Hepatocyte (in vitro differentiated cells): ENCODE results near the gene GASK1A.

Experiments used
- CTCF ChIP-seq: fragments of 200-600 bp; sonication (generic); IDR thresholded peaks from 2 replicates; pipeline ENCODE4 v1.5.1; 2016; ENCODE audit warnings: antibody characterized with exemption, mild to moderate bottlenecking; ENCODE audit not compliant: poor library complexity
- EZH2 ChIP-seq: fragments of 200-600 bp; sonication (generic); IDR thresholded peaks from 2 replicates; pipeline ENCODE4 v1.6.1; 2016; ENCODE audit warnings: antibody characterized with exemption, mild to moderate bottlenecking, borderline replicate concordance
- EZH2phosphoT487 ChIP-seq: fragments of 200-600 bp; sonication (generic); IDR thresholded peaks from one replicate; pipeline ENCODE4 v1.6.1; 2018; ENCODE audit warnings: antibody characterized with exemption, mild to moderate bottlenecking, low read depth, moderate library complexity; ENCODE audit not compliant: unreplicated experiment, severe bottlenecking

- TF ChIP-seq CTCF (no peak), EZH2phosphoT487 (no peak), EZH2 (no peak)
Measured at GRCh38 chr3:43001556-43002121, 22.5 kb downstream of the GASK1A start.
